Stimulated activated CD8-positive, alpha-beta memory T cell treated with anti-CD3 and anti-CD28 coated beads, Interleukin-4, amount 100 ng/mL, for 1 hour (primary cell): ENCODE data around the gene PLXND1.

Experiments
- DNase-seq, 2 donors: peaks; one replicate each; pipeline ENCODE4 v3.0.0-alpha.2; 2020; ENCODE audit warnings: low read depth in 2 of 2, low spot score in 1 of 2

PLXND1 gene

GRCh38 chr3:129627350-129628168 lies 21.1 kb upstream of the PLXND1 start:
- no peak for DNase-seq

GRCh38 chr3:129626744-129627349 lies 20.4 kb upstream of the PLXND1 start:
- DNase-seq: no peak

DNA sequence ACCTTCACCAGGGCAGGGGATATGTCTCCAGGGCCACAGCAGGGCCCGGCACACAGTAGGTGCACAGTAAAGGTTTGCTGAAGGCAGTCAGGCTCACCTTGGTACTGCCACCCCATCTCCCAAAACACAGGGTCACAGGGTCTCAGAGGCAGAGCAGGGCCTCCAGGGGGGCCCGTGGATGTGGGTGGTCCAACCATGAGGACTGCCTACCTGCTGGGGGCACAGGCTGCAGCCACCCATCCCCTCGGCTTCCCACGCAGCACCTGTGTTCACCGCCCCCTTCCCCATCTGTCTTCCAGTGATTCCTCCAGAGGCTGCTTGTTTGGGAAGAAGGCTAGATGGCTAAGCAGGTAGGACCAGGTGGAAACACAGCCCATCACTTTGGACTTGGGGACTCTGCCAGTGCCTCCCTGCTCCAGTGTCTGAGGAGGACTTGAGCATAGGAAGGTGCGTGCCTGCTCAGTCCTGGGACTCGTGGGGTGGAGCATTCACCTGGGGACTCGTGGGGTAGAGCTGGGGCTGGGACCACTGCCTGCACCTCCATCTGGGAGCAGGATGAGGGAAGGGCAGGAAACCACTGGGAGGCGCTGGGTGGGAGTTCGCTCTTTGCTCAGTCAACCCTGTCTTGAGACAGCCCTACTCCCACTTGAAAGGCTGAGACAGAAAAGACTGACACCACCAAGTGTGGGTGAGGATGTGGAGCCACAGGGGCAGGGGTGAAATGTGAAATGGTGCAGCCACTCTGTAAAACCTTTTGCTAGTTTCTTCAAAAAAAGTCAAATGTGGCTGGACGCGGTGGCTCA lies 18.8 kb upstream of the PLXND1 start:
- DNase-seq: no peak

DNA sequence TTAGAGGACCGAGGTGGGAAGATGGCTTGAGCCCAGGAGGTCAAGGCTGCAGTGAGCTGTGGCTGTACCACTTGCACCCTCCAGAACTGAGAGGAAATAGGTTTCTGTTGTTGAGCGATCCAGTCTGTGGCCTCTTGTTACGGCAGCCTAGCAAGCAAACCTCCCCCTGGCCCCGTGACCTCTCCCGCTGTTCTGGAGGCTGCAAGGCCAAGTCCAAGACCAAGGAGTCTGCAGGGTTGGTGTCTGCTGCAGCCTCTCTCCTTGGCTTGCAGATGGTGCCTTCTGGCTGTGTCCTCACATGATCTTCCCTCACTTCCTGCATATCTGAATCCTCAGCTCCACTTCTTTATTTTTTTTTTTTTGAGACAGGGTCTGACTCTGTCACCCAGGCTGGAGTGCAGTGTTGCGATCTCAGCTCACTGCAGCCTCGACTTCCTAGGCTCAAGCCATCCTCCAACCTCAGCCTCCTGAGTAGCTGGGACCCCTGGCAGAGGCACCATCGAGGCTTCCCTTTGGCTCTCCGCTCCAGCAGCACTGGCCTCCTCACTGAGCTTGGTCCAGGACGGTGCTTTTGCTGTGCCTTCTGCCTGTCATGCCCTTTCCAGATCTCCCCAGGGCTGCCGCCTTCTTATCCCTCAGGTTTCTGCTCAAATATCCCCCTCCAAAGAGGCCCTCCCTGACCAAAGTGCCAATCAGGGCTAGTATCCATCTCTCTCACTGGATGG lies 18.0 kb upstream of the PLXND1 start:
- DNase-seq: no peak

- DNase-seq: no peak
These were observed 17.1 kb upstream of the PLXND1 start for GRCh38 chr3:129623447-129624118.

- no peak for DNase-seq
These were observed 16.5 kb upstream of the PLXND1 start for GRCh38 chr3:129622933-129623332.

GRCh38 chr3:129622226-129622874 lies 15.9 kb upstream of the PLXND1 start:
- DNase-seq: no peak

- no peak for DNase-seq
These were observed 15.2 kb upstream of the PLXND1 start for GRCh38 chr3:129621626-129622225.

DNA sequence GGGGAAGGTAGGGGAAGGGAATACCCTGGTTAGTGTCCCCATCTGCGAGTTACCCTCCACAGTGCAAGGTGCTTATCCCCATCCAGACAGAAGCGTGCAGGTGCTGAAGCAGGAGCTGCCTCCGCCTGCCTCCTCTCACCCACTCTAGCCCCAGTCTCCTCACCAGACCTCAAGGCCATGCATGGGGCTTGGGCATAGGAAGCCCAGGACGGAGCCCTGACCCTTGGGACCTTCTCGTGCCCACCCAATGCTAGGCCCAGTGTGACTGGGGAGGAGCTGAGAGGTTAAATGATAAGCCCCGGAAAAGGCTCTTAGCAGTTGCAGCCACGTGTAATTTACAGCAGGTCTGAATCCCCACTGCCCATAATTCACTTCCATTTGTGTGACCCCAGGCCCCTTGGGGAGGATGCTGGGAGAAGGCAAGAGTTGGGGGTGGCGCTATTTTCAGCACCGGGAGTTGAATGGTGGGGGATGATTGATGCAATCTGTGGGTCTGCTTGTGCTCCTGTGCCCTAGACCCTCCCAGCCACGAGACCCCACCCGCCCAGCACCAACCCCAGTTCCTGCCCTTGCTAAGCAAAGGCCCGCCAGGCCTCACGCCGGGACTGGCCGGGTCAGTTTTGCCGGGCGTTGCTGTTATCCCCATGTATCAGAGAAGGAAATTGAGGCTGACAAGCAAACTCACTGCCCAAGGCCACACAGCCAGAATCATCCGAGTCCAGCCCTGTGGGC lies 14.5 kb upstream of the PLXND1 start:
- no peak for DNase-seq

GRCh38 chr3:129619726-129620162 lies 13.3 kb upstream of the PLXND1 start:
- no peak for DNase-seq

GRCh38 chr3:129618901-129619671 lies 12.6 kb upstream of the PLXND1 start:
- DNase-seq: no peak

GRCh38 chr3:129618186-129618820 lies 11.8 kb upstream of the PLXND1 start:
- DNase-seq: no peak

DNA sequence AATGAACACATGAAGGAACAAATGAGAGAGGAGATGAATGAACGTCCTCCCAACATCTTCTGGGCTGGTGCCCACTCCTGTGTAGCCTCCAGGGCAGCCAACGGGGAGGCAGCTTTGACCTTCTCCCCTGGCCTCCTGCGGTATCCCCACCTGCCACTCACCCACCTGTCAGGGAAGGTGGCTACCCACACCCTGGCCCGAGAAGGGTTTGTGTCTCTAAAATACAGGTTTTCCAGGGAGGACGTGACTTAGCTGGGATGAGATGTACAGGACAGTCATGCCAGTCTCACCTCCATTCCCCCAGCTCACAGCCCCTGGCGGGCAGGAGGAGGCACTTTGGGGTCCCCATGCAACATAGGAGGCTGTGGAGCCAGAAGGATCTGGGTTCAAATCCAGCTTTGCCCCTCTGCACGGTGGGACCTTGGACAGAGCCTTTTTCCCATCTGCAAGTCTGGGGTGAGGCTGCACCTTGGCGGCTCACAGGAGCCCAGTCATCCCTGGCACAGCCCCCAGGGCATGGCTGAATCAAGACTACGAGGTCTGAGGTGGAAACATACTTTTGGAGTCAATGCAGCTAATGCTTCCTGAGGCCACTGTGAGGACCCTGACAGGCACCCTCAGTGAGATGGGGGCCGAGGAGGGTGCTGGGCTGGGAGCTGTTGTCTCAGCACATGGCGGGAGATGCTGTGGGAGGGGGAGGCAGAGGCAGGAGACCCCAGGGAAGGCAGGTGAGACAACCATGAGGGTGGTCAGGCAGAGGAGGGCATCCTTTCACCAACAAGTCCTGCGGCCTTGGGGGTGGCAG lies 11.1 kb upstream of the PLXND1 start:
- DNase-seq: no peak

DNA sequence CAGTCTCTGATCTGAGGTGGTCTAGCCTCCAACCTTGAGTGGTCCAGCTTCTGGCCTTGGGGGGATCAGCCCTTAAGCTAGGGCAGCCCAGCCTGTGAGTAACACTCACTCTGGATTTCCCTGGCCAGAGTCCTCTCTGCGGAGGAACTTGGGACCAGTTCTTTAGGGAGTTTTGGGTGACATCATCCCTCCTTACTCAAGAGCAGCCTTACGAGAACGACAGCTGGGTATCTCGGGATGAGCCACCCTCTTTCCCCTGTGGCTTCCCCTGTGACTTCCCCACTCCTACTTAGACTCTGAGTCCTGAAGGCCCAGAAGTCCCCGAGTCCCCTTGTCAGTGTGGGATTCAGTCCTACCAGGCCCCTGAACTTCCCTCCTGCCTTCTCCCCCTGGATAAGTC lies 10.2 kb upstream of the PLXND1 start:
- DNase-seq: no peak

DNA sequence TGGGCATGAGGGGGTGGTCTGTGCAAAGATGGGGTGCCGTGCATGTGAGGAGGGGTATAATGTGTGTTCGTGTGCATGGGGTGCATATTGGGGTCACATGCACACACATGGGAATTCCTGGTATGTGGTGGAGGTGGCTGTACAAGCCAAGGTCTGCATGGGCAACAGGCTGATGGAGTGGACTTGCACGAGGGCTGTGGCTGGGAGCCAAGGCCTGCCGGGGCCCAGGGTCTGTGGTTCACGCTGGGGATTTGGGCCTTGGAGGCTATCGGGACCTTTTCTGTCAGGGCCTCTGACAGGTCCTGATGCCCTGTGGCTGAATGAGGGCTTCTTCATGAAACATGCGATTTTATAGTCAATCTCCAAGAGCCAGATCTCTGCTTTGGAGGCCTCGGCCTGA lies 9.8 kb upstream of the PLXND1 start:
- DNase-seq: no peak

DNA sequence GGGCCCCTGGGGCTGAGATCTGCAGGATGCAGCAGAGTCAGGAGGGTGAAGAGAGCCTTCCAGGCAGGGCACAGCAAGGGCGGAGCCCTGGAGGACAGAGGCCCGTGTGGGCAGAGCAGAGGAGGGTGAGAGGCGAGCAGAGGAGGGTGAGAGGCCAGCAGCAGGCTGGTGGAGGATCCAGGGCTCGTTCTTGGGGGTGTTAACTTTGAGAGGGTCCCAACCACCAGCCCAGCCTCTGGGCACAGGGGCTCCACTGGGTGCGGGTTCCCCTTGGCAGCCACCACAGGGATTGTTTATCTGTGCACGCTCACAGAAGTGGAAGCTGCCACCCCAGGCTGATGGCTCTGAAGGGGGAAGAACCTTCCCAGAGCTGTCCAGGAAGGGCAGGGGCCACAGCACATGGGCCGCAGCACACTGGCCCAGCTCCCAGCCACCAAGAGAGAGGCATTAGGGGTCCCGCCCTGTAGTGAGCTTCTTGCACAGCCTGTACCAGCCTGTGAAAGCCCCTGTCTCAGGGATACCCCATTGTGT lies 9.3 kb upstream of the PLXND1 start:
- DNase-seq: no peak

GRCh38 chr3:129614927-129615363 lies 8.5 kb upstream of the PLXND1 start:
- no peak for DNase-seq
